GM23338 (cell line): ENCODE data around the gene SLC35B3. TPM values are rescaled to one million over a fixed set of nuclear protein-coding genes. Genes with fewer than 3 reads are reported as not detected.
"Not testable (repeated sequence)": the region's sequence is repeated elsewhere in the genome, so short reads cannot be mapped to it uniquely, and the experiment has no call there.

Experiments used
- ATAC-seq: fragments of 200-7000 bp; cut with Tn5 transposase; 3 replicates; pipeline ENCODE4 v1.9.1; 2020
- DNase-seq: peaks from one replicate; pipeline ENCODE4 v3.0.0-alpha.2; 2015; ENCODE audit warnings: low spot score
- H2AFZ ChIP-seq: fragments of 200-600 bp; sonication (generic); 2 replicates; pipeline ENCODE4 v1.8.0; 2016; ENCODE audit warnings: antibody characterized with exemption, mild to moderate bottlenecking, moderate library complexity
- H3F3A ChIP-seq: fragments of 200-600 bp; sonication (generic); replicated peaks from 2 replicates; pipeline ENCODE4 v1.8.0; 2017; ENCODE audit warnings: antibody characterized with exemption, mixed run types, low read depth
- H3K27ac ChIP-seq: fragments of 200-600 bp; sonication (generic); 2 replicates; pipeline ENCODE4 v1.6.1; 2016; ENCODE audit warnings: low read depth
- H3K27me3 ChIP-seq: fragments of 200-600 bp; sonication (generic); 2 replicates; pipeline ENCODE4 v1.8.0; 2016; ENCODE audit warnings: mild to moderate bottlenecking, mixed run types, moderate library complexity; ENCODE audit not compliant: insufficient read depth
- H3K36me3 ChIP-seq: fragments of 200-600 bp; sonication (generic); 2 replicates; pipeline ENCODE4 v1.8.0; 2016; ENCODE audit warnings: mild to moderate bottlenecking; ENCODE audit not compliant: insufficient read depth
- H3K4me1 ChIP-seq: fragments of 200-600 bp; sonication (generic); 2 replicates; pipeline ENCODE4 v1.8.0; 2016; ENCODE audit warnings: mild to moderate bottlenecking, moderate library complexity; ENCODE audit not compliant: insufficient read depth
- H3K4me2 ChIP-seq: fragments of 200-600 bp; sonication (generic); 2 replicates; pipeline ENCODE4 v1.7.1; 2017; ENCODE audit warnings: mixed run types
- H3K4me3 ChIP-seq: fragments of 200-600 bp; sonication (generic); 2 replicates; pipeline ENCODE4 v1.6.1; 2016; ENCODE audit warnings: mixed run types
- H3K79me2 ChIP-seq: fragments of 200-600 bp; sonication (generic); replicated peaks from 2 replicates; pipeline ENCODE4 v1.8.0; 2017; ENCODE audit warnings: mild to moderate bottlenecking; ENCODE audit not compliant: insufficient read depth
- H3K9me2 ChIP-seq: fragments of 200-600 bp; sonication (generic); 2 replicates; pipeline ENCODE4 v1.8.0; 2017; ENCODE audit not compliant: insufficient read depth
- H4K20me1 ChIP-seq: fragments of 200-600 bp; sonication (generic); replicated peaks from 2 replicates; pipeline ENCODE4 v1.8.0; 2017; ENCODE audit warnings: mild to moderate bottlenecking; ENCODE audit not compliant: insufficient read depth
- H3K27ac Mint-ChIP-seq: 2 replicates; pipeline ENCODE4 v1.8.0; 2020; ENCODE audit warnings: inconsistent platforms, mild to moderate bottlenecking, moderate library complexity, mixed read lengths
- H3K27me3 Mint-ChIP-seq: 3 replicates; pipeline ENCODE4 v1.8.0; 2022; ENCODE audit warnings: low read depth, mild to moderate bottlenecking, moderate library complexity, mixed read lengths, inconsistent platforms; ENCODE audit not compliant: insufficient read depth, poor library complexity
- H3K36me3 Mint-ChIP-seq: 3 replicates; pipeline ENCODE4 v1.8.0; 2021; ENCODE audit warnings: low read depth, mild to moderate bottlenecking, inconsistent platforms, moderate library complexity, mixed read lengths
- H3K4me1 Mint-ChIP-seq: 3 replicates; pipeline ENCODE4 v1.8.0; 2020; ENCODE audit warnings: mild to moderate bottlenecking, inconsistent platforms, mixed read lengths
- H3K4me3 Mint-ChIP-seq: 3 replicates; pipeline ENCODE4 v1.8.0; 2021; ENCODE audit warnings: moderate library complexity, mild to moderate bottlenecking, inconsistent platforms, mixed read lengths
- H3K9me3 Mint-ChIP-seq: 3 replicates; pipeline ENCODE4 v1.8.0; 2020; ENCODE audit warnings: moderate library complexity, mild to moderate bottlenecking, inconsistent platforms, mixed read lengths
- CREB1 ChIP-seq: fragments of 250-450 bp; sonication (Bioruptor Pico); IDR thresholded peaks from 2 replicates; pipeline ENCODE4 v1.5.0; 2020; ENCODE audit warnings: low read depth, mild to moderate bottlenecking, moderate library complexity
- EZH2 ChIP-seq: fragments of 200-600 bp; sonication (generic); IDR thresholded peaks from one replicate; pipeline ENCODE4 v1.8.0; 2017; ENCODE audit warnings: antibody characterized with exemption, mild to moderate bottlenecking, low read depth; ENCODE audit not compliant: unreplicated experiment
- EZH2phosphoT487 ChIP-seq: fragments of 200-600 bp; sonication (generic); IDR thresholded peaks from one replicate; pipeline ENCODE4 v1.8.1; 2018; ENCODE audit warnings: antibody characterized with exemption; ENCODE audit not compliant: unreplicated experiment
- JUNB ChIP-seq: IDR thresholded peaks from one replicate; pipeline ENCODE4 v1.6.1; 2016; ENCODE audit warnings: antibody characterized with exemption; ENCODE audit not compliant: unreplicated experiment
- NANOG ChIP-seq: IDR thresholded peaks from 2 replicates; pipeline ENCODE4 v1.6.1; 2016; ENCODE audit warnings: antibody characterized with exemption, borderline replicate concordance
- POLR2AphosphoS5 ChIP-seq: IDR thresholded peaks from 2 replicates; pipeline ENCODE4 v1.6.1; 2016; ENCODE audit warnings: antibody characterized with exemption, low read depth
- STAT1 ChIP-seq: IDR thresholded peaks from one replicate; pipeline ENCODE4 v1.6.1; 2016; ENCODE audit warnings: antibody characterized with exemption; ENCODE audit not compliant: unreplicated experiment
- ZNF331 ChIP-seq: fragments of 250-450 bp; sonication (Bioruptor Pico); IDR thresholded peaks from 2 replicates; pipeline ENCODE4 v1.5.0; 2020; ENCODE audit warnings: low read depth, mild to moderate bottlenecking, moderate library complexity
- polyA plus RNA-seq: library from polyadenylated mRNA; unstranded; fragments of >200 nt; fragmentation: Nextera tagmentation; extraction: Ambion mirVana; gene quantifications from 2 replicates; pipeline ENCODE4 v1.2.1, GENCODE V29; 2016
- total RNA-seq: library from RNA; depleted of rRNA; stranded (reverse); fragments of >200 nt; shearing (Covaris generic); gene quantifications from 2 replicates; pipeline ENCODE4 v1.2.3, GENCODE V29; 2014
- TF ChIP-seq, protein P1 (sequence below): IDR thresholded peaks from one replicate; pipeline ENCODE4 v1.6.1; 2018; ENCODE audit warnings: antibody characterized with exemption; ENCODE audit not compliant: unreplicated experiment
- TF ChIP-seq, protein P2 (sequence below): IDR thresholded peaks from 2 replicates; pipeline ENCODE4 v1.6.1; 2016; ENCODE audit warnings: antibody characterized with exemption

SLC35B3 gene
- total and polyA plus RNA-seq, 2 experiments from 2014 or later = 7.5 to 9.0 TPM

DNA sequence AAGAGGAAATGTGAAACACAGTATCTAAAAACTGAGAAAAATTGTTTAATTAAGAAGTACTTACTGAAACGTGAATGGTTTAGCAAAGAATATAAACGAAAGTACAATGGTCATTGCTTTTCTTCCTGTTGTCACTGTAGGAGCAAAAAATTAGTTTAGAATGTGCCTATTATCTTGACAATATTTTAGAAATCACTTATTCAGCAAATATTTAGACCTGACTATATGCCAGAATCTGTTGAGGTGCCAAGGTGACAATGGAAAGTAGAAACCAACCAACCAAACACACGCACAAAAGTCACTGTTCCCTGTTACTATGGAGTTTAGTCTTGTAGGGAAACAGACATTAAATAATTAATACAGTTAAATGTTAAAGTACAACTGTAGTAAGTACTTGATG is 20.5 kb downstream of the SLC35B3 start (continued):
- TF ChIP-seq JUNB (no peak), STAT1 (no peak), EZH2phosphoT487 (no peak), CREB1 (no peak), EZH2 (no peak), ZNF331 (no peak)
- TF ChIP-seq, protein P1, sequence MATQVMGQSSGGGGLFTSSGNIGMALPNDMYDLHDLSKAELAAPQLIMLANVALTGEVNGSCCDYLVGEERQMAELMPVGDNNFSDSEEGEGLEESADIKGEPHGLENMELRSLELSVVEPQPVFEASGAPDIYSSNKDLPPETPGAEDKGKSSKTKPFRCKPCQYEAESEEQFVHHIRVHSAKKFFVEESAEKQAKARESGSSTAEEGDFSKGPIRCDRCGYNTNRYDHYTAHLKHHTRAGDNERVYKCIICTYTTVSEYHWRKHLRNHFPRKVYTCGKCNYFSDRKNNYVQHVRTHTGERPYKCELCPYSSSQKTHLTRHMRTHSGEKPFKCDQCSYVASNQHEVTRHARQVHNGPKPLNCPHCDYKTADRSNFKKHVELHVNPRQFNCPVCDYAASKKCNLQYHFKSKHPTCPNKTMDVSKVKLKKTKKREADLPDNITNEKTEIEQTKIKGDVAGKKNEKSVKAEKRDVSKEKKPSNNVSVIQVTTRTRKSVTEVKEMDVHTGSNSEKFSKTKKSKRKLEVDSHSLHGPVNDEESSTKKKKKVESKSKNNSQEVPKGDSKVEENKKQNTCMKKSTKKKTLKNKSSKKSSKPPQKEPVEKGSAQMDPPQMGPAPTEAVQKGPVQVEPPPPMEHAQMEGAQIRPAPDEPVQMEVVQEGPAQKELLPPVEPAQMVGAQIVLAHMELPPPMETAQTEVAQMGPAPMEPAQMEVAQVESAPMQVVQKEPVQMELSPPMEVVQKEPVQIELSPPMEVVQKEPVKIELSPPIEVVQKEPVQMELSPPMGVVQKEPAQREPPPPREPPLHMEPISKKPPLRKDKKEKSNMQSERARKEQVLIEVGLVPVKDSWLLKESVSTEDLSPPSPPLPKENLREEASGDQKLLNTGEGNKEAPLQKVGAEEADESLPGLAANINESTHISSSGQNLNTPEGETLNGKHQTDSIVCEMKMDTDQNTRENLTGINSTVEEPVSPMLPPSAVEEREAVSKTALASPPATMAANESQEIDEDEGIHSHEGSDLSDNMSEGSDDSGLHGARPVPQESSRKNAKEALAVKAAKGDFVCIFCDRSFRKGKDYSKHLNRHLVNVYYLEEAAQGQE = no peak
- TF ChIP-seq, protein P2, sequence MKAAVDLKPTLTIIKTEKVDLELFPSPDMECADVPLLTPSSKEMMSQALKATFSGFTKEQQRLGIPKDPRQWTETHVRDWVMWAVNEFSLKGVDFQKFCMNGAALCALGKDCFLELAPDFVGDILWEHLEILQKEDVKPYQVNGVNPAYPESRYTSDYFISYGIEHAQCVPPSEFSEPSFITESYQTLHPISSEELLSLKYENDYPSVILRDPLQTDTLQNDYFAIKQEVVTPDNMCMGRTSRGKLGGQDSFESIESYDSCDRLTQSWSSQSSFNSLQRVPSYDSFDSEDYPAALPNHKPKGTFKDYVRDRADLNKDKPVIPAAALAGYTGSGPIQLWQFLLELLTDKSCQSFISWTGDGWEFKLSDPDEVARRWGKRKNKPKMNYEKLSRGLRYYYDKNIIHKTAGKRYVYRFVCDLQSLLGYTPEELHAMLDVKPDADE = no peak

DNA sequence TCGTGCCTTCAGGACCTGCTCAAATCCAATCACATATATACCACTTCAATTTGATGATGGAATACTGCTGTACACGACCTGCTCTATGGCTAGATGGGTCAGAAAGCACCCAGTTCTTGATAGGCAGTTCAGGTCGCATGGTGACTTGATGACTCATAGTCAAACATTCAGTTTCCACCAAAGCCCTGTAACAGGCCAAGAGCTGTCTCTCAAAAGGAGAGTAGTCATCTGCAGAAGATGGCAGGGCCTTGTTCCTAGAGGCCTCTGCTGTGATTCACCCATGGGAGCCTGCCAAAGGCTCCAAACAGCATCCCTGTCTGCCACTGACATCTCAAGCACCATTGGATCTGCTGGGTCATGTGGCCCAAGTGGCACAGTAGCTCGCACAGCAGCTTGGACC is 29.4 kb downstream of the SLC35B3 start:
- H3K4me3 Mint-ChIP-seq, H3K27ac Mint-ChIP-seq: not testable (repeated sequence)
- peaks cover 19% of the 10 kb centered on the region for H3K36me3 Mint-ChIP-seq

DNA sequence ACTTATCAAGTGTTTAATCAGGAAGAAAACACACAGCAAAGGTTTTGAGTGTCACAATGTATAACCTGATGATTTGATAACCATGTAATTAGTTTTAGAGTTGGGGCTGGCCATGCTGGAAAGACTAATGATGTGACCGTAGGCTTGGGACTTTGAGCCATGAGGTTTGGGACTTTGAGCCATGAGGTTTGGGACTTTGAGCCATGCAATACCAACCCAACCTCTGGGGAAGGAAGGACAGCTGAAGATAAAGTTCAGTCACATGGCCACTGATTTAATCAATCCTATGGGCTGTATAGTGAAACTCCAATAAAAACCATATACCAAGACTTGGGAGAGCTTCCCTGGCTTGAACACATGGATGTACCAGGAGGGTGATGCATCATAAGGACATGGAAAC is 32.8 kb downstream of the SLC35B3 start:
- Histone ChIP-seq H3K79me2 (no peaks in the 10 kb centered on the region), H3K4me2 (no peak overlapping the region), H3K4me1 (no peaks in the 10 kb centered on the region), H3F3A (no peaks in the 10 kb centered on the region), H4K20me1 (no peaks in the 10 kb centered on the region), H3K36me3 (no peaks in the 10 kb centered on the region), H2AFZ (no peak overlapping the region), H3K4me3 (no peak overlapping the region), H3K27me3 (no peaks in the 10 kb centered on the region), H3K27ac (no peak overlapping the region), H3K9me2 (peaks cover 4% of the 10 kb centered on the region; the same call in 1 of the 2 replicates)
- DNase-seq = no peak
- Mint-ChIP-seq H3K4me1 (peaks cover 3% of the 10 kb centered on the region; the same call in 2 of the 3 replicates), H3K9me3 (no peaks in the 10 kb centered on the region), H3K27me3 (no peaks in the 10 kb centered on the region), H3K36me3 (no peaks in the 10 kb centered on the region; the same call in 1 of the 3 replicates), H3K27ac (no peak overlapping the region), H3K4me3 (no peak overlapping the region)
- ATAC-seq = no peak
- TF ChIP-seq, protein P1 = no peak
- no peak for TF ChIP-seq EZH2
- TF ChIP-seq, protein P2 = no peak
- no peak for TF ChIP-seq POLR2AphosphoS5
- no peak for TF ChIP-seq NANOG
- TF ChIP-seq ZNF331 = no peak

More for the DNA sequence above, 29.4 kb downstream of the SLC35B3 start:
- not testable (repeated sequence) for DNase-seq, H3K27ac ChIP-seq, H3K27me3 ChIP-seq, H2AFZ ChIP-seq, H3K4me1 Mint-ChIP-seq, H3K79me2 ChIP-seq, H3K27me3 Mint-ChIP-seq, H3K4me3 ChIP-seq, H3F3A ChIP-seq, H3K36me3 ChIP-seq, H3K4me1 ChIP-seq, H3K9me2 ChIP-seq, ATAC-seq, H3K4me2 ChIP-seq, H3K9me3 Mint-ChIP-seq, H4K20me1 ChIP-seq
